ENCODE measurements around the gene SLC39A8.

GRCh38 chr4:102318526-102318925, 26.8 kb downstream of the SLC39A8 start:
- no peak for TF ChIP-seq CTCF (IDR thresholded peaks at IDR 0.05; ENCODE audit: low read depth, low read length, poor library complexity, severe bottlenecking)
- TF ChIP-seq EZH2phosphoT487 (IDR thresholded peaks at IDR 0.05; ENCODE audit: borderline replicate concordance, low read length), result no peak

Data from DOHH2 (cell line).